Tibial nerve (tissue), 4 donors: Measurements from ENCODE around the gene THY1.

Experiments
- CTCF ChIP-seq, 5 experiments: fragments of 200-600 bp in 3 of 5; fragments of 450-650 bp in 2 of 5; sonication (generic) in 3 of 5; IDR thresholded peaks; one replicate each; pipeline ENCODE4 v1.5.1; 2016 to 2019; ENCODE audit warnings: antibody characterized with exemption in 5 of 5, mild to moderate bottlenecking in 3 of 5, moderate library complexity in 2 of 5
- EP300 ChIP-seq, 2 donors: sonication (generic); formaldehyde crosslinking; IDR thresholded peaks; one replicate each; pipeline ENCODE4 v1.6.1; 2017; ENCODE audit warnings: antibody characterized with exemption in 2 of 2, mild to moderate bottlenecking in 1 of 2
- POLR2A ChIP-seq, 2 donors: fragments of 450-650 bp; IDR thresholded peaks; one replicate each; pipeline ENCODE4 v1.6.1; 2017; ENCODE audit warnings: antibody characterized with exemption in 2 of 2, mild to moderate bottlenecking in 2 of 2, moderate library complexity in 2 of 2

GRCh38 chr11:119382101-119382500 is 40.9 kb downstream of the THY1 start:
- TF ChIP-seq POLR2A (IDR thresholded peaks at IDR 0.05), result no peak
- TF ChIP-seq CTCF (IDR thresholded peaks at IDR 0.05), result no peak
- no peak for TF ChIP-seq EP300 (IDR thresholded peaks at IDR 0.05)
